Left ventricle myocardium inferior (tissue), 1 donor: Measurements from ENCODE around the gene CRY1. TPM values are rescaled to one million over a fixed set of nuclear protein-coding genes. Genes with fewer than 3 reads are reported as not detected.

Experiments
- DNase-seq: peaks from one replicate; pipeline ENCODE4 v3.0.0-alpha.2; 2020
- H3K27ac ChIP-seq: fragments of 200-600 bp; replicated peaks from 2 replicates; pipeline ENCODE4 v1.8.0; 2021
- H3K27me3 ChIP-seq: fragments of 200-600 bp; 2 replicates; pipeline ENCODE4 v1.8.0; 2021; ENCODE audit warnings: low read depth
- H3K36me3 ChIP-seq: fragments of 200-600 bp; 2 replicates; pipeline ENCODE4 v1.8.0; 2021
- H3K4me1 ChIP-seq: fragments of 200-600 bp; 2 replicates; pipeline ENCODE4 v1.8.0; 2021
- H3K4me3 ChIP-seq: fragments of 200-600 bp; 2 replicates; pipeline ENCODE4 v1.8.0; 2021; ENCODE audit warnings: mild to moderate bottlenecking, moderate library complexity
- H3K9me3 ChIP-seq: fragments of 200-600 bp; replicated peaks from 2 replicates; pipeline ENCODE4 v1.8.0; 2021
- CTCF ChIP-seq: fragments of 200-600 bp; IDR thresholded peaks from 2 replicates; pipeline ENCODE4 v1.8.0; 2021; ENCODE audit warnings: antibody characterized with exemption, mild to moderate bottlenecking, borderline replicate concordance
- intact Hi-C: fragments of 100-400 bp; cut with micrococcal nuclease; formaldehyde crosslinking; loops from one replicate; pipeline ENCODE4 v1.11.0; 2022
- total RNA-seq: library from RNA; stranded (reverse); fragmentation: NEBNext Ultra II Directional; extraction: Animal tissue kit (Norgen Biotek cat#: 25700); gene quantifications from one replicate; pipeline ENCODE4 v1.2.1, GENCODE V29; 2021
- donor health status: DM: no; HTN: yes; CAD: no; lungs with severe emphysema.

The CRY1 gene
- total RNA-seq, 1 donor from 2014 or later = 10.0 TPM

- DNase-seq = no peak
- TF ChIP-seq CTCF = no peak
- Histone ChIP-seq H3K4me1 (no peaks in the 10 kb centered on the region), H3K4me3 (no peak overlapping the region), H3K27me3 (peaks cover 19% of the 10 kb centered on the region), H3K27ac (no peak overlapping the region), H3K36me3 (no peaks in the 10 kb centered on the region), H3K9me3 (no peaks in the 10 kb centered on the region)
- intact Hi-C loops = no loop called here
Observed at GRCh38 chr12:107127482-107128430, 34.4 kb upstream of the CRY1 start.

GRCh38 chr12:107126796-107127481 lies 33.6 kb upstream of the CRY1 start:
- peaks cover 28% of the 10 kb centered on the region for H3K27me3 ChIP-seq
- no peak overlapping the region for H3K4me3 ChIP-seq
- intact Hi-C loops = no loop called here
- TF ChIP-seq CTCF = no peak
- no peaks in the 10 kb centered on the region for H3K4me1 ChIP-seq
- DNase-seq = no peak
- H3K9me3 ChIP-seq = no peaks in the 10 kb centered on the region
- H3K36me3 ChIP-seq = no peaks in the 10 kb centered on the region
- no peak overlapping the region for H3K27ac ChIP-seq

- no peaks in the 10 kb centered on the region for H3K9me3 ChIP-seq
- H3K4me3 ChIP-seq = no peak overlapping the region
- intact Hi-C loops = no loop called here
- H3K4me1 ChIP-seq = no peaks in the 10 kb centered on the region
- TF ChIP-seq CTCF = no peak
- H3K36me3 ChIP-seq = no peaks in the 10 kb centered on the region
- DNase-seq = no peak
- H3K27me3 ChIP-seq = peaks cover 39% of the 10 kb centered on the region
- H3K27ac ChIP-seq = no peak overlapping the region
Observed at GRCh38 chr12:107125833-107126232, 32.5 kb upstream of the CRY1 start.

GRCh38 chr12:107122452-107122958 lies 29.2 kb upstream of the CRY1 start:
- H3K4me1 ChIP-seq = no peaks in the 10 kb centered on the region
- H3K27ac ChIP-seq = no peak overlapping the region
- DNase-seq = no peak
- no peak overlapping the region for H3K4me3 ChIP-seq
- intact Hi-C loops = no loop called here
- peaks cover 46% of the 10 kb centered on the region for H3K27me3 ChIP-seq
- TF ChIP-seq CTCF = no peak
- no peaks in the 10 kb centered on the region for H3K9me3 ChIP-seq
- H3K36me3 ChIP-seq = no peaks in the 10 kb centered on the region

GRCh38 chr12:107119091-107119490 lies 25.7 kb upstream of the CRY1 start:
- H3K36me3 ChIP-seq = no peaks in the 10 kb centered on the region
- intact Hi-C loops = no loop called here
- H3K9me3 ChIP-seq = no peaks in the 10 kb centered on the region
- DNase-seq = no peak
- peaks cover 44% of the 10 kb centered on the region for H3K27me3 ChIP-seq
- H3K4me1 ChIP-seq = no peaks in the 10 kb centered on the region
- H3K27ac ChIP-seq = no peak overlapping the region
- TF ChIP-seq CTCF = no peak
- no peak overlapping the region for H3K4me3 ChIP-seq
